ENCODE data around the gene GLB1L.
A peak's percentile ranks its signal among the peaks of the same experiment; 100 is the strongest.
"Not testable (repeated sequence)": the region's sequence is repeated elsewhere in the genome, so short reads cannot be mapped to it uniquely, and the experiment has no call there.

The GLB1L gene

GRCh38 chr2:219280651-219281050 is 35.4 kb upstream of the GLB1L start:
- no peak for DNase-seq (ENCODE audit: low read depth)

- DNase-seq (ENCODE audit: low read depth), result no peak
Measured at GRCh38 chr2:219279916-219280516, 34.8 kb upstream of the GLB1L start.

DNA sequence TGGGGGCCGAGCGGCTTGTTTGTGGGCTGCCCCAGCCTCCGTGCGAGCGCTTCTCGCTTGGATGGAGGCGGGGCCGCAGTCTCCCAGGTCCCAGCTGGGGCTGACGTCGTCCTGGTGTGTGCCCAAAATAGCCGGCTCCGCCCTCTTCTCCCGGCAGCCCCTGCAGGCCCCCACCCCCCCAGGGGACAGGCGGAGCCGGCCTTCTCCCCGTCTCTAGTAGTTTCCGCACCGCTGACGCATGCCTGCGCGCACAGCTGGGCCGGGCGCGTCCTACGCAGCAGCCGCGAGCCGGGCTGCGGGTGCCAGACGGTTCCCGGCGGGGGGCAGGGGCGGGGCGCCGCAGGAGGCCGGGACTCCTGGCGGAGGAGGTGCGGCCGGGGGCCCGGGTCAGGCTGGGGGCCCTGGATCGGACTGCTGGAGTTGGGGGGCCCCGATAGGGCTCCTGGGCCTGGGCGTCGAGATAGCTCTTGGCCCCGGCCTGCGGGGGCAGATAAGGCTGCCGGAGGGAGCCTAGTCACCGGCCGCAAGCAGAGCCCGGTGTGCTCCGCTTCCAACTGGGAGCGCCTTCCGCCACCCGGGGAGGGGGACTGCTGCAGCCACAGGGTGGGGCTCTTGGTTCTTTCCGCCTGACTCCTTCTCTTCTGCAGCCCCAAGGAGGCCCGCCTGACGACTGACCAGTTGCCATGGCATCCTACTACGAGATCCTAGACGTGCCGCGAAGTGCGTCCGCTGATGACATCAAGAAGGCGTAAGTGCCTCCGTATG is 34.1 kb upstream of the GLB1L start, which contains the start of gene DNAJB2:
TSS of gene DNAJB2 (plus strand) at position 216 of the 765 bp plus-strand sequence. CDS start at position 684, 468 bp downstream.
- DNase-seq (ENCODE audit: low read depth), result peak; percentile 77

DNA sequence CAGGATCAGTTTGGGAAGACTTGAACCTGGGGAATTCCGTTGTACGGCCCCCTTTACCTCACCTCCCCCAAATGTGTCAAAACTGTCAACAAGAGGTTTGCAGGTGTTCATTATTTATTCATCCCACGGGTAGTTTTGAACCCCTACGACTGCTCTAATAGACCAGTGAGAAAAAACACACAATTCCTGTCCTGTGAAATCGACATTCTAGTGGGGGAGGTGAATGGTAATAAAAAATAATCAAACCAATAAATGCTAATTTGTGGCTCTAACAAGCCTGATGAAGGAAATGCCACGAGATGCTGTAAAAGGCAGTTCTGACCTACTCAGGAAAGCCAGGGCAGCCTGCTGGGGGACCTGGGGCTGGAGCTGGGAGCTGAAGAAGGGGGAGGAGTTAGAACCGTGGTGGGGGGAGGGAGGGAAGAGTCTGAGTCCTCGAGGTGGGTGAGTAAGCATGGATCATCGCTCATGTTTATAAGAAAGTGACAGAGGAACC is 33.5 kb upstream of the GLB1L start:
- DNase-seq (ENCODE audit: low read depth), result no peak

- DNase-seq (ENCODE audit: low read depth), result no peak
Measured at GRCh38 chr2:219277703-219278654, 32.7 kb upstream of the GLB1L start.

- DNase-seq (ENCODE audit: low read depth), result peak; percentile 49
Measured at GRCh38 chr2:219274361-219274921, 29.2 kb upstream of the GLB1L start.

DNA sequence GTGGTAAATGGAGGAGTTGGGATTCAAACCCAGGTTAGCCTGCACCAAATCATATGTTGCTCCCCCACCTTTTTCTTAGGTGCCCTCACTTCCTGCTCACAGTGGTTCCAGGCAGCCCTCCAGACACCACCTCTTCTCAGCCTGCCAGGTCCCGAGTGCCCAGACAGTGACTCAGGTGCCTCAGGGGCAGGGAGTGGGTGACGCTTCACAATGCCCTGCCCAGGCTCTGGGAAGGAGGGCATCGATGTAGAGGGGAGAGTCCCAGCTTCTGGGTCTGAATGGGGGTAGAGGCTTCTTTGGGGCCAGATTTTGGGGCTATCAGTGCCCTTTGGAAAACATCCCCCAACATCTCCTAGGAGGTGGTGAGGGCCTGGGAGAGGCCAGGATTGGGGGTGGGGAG is 28.7 kb upstream of the GLB1L start:
- no peak for DNase-seq (ENCODE audit: low read depth)

DNA sequence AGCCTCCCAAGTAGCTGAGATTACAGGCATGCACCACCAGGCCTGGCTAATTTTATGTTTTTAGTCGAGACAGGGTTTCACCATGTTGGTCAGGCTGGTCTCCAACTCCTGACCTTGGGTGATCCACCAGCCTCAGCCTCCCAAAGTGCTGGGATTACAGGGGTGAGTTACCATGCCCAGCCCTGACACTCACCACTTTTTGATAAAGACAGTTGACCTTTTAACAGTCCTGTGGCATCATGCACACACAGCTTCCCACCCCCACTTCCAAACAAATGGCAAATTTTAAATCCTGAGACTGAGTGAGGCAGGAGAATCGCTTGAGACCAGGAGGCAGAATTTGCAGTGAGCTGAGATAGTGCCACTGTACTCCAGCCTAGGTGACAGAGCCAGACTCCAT is 27.8 kb upstream of the GLB1L start:
- no peak for DNase-seq (ENCODE audit: low read depth)

DNA sequence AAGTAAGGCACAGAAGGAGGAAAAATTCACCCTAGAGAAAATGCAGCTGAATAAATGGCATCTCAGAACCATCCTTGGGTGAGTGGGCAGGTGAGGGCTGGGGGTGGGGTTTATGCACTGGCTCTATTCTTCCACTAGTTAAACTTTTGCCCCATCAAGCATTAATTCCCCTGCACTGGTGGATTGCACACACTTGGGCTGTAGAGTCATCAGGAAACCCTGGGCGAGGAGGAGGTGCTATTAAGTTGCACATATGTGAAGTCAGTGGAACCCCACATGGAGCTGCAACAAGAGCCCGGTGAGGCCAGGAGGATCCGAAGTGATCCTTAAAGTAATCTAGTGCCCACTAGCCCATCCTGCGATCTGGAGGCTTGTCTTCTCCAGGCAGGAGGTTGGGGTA is 27.1 kb upstream of the GLB1L start:
- DNase-seq (ENCODE audit: low read depth), result no peak

DNA sequence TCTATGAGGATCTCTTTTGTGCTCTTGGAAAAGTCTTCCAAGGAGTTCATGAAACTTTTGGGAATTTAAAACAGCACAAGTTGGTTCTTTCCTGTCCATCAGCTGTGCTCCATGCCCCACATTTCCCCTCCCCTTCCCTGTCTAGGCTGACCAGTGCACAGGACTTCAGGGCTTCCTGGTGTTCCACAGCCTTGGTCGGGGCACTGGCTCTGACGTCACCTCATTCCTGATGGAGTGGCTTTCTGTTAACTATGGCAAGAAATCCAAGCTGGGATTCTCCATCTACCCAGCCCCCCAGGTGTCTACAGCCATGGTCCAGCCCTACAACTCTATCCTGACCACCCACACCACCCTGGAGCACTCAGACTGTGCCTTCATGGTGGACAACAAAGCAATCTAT is 25.8 kb upstream of the GLB1L start:
- no peak for DNase-seq (ENCODE audit: low read depth)

GRCh38 chr2:219270055-219270372 is 24.8 kb upstream of the GLB1L start:
- DNase-seq (ENCODE audit: low read depth), result no peak

- DNase-seq (ENCODE audit: low read depth), result no peak
Measured at GRCh38 chr2:219269362-219270054, 24.3 kb upstream of the GLB1L start.

DNA sequence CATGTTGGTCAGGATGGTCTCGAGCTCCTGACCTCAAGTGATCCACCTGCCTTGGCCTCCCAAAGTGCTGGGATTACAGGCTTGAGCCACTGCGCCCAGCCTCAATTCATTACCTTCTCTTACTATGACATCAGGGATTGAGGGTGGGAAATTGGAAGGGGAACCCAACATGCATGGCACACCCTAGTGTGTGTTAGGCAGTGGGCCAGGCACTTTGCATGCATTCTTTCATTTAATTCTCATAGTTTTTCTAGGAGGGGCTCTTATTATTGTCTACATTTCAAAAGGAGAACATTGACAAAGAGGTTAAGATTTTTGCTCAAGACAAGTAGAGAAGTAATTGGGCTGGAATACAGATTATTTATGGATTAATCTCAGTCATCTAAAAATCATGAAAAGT is 23.1 kb upstream of the GLB1L start:
- DNase-seq (ENCODE audit: low read depth), result no peak

- DNase-seq (ENCODE audit: low read depth), result no peak
Measured at GRCh38 chr2:219266886-219267285, 21.6 kb upstream of the GLB1L start.

GRCh38 chr2:219266232-219266631 is 21.0 kb upstream of the GLB1L start:
- DNase-seq (ENCODE audit: low read depth), result no peak

DNA sequence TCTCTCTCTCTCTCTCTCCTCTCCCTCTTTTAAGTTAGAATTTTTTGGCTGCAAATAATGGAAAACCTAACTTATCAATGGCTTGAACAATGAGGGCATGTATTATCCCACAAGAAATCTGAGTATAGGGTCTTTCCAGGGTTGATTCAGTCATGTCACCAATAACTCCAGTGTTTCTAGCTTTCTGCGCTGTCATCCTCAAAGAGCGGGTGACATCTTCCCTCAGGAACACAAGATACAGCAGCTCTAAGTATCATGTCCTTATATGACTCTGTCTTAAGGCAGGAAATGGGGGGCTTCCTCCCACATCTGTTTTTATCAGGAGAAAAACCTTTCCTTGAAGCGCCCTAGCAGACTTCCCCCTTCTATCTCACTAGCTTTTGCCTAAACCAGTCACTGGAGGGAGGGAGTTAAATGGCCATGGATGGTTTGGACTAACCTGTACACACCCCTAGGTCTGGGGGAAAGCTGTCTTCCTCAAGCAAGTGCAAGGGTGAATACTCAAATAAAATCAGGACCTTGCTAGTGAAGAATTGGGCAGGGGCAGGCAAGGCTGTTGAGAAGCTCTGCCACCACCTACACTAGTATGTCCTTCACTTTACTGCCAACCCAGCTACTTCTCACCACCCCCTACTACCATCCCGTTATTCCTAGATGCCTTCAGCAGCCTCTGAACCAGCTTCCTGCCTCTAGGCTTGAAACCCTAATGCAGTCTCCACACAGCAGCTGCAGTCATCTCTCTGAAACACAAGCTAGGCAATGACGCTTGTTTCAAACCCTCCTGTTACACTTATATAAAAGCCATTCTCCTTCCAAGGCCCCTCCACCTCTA is 16.0 kb upstream of the GLB1L start:
- no peak for DNase-seq (ENCODE audit: low read depth)

DNA sequence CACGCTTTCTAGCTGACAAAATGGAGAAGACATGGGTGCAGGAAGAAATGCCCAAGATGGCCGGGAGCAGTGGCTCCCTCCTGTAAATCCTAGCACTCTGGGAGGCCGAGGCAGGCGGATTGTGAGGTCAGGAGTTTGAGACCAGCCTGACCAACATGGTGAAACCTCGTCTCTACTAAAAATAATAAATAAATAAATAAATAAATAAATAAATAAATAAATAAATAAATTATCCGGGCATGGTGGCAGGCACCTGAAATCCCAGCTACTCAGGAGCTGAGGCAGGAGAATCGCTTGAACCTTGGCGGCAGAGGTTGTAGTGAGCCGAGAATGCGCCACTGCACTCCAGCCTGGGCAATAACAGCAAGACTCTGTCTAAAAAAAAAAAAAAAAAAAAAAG is 13.7 kb upstream of the GLB1L start:
- DNase-seq (ENCODE audit: low read depth), result not testable (repeated sequence)

- no peak for DNase-seq (ENCODE audit: low read depth)
Measured at GRCh38 chr2:219254590-219255201, 9.5 kb upstream of the GLB1L start.

- DNase-seq (ENCODE audit: low read depth), result no peak
Measured at GRCh38 chr2:219253753-219254589, 8.7 kb upstream of the GLB1L start, which contains the start of gene TUBA4A. TSS of gene TUBA4A (minus strand) at chr2:219253918. CDS start at chr2:219253858, 60 bp downstream.

Measured in HS-27A (cell line).